OCI-LY7 (cell line): ENCODE data around the gene RAD50.

ENCODE experiments used
- CTCF ChIP-seq: fragments of 200-600 bp; sonication (generic); conservative IDR thresholded peaks from 2 replicates; pipeline ENCODE4 v1.5.1; 2014; ENCODE audit warnings: mild to moderate bottlenecking, antibody characterized with exemption, low read length, moderate library complexity, mixed read lengths
- EZH2phosphoT487 ChIP-seq: fragments of 200-600 bp; sonication (generic); IDR thresholded peaks from 2 replicates; pipeline ENCODE4 v1.6.1; 2018; ENCODE audit warnings: low read depth, borderline replicate concordance, mild to moderate bottlenecking, mixed run types, antibody characterized with exemption, low read length, moderate library complexity, mixed read lengths

- TF ChIP-seq CTCF (no peak), EZH2phosphoT487 (no peak)
Measured at GRCh38 chr5:132679717-132680380, 123.1 kb downstream of the RAD50 start.
